BLaER1 treated with 17β-estradiol and CSF1 and Interleukin-3, amounts not matched to agents 10 nM and 100 nM (cell line): ENCODE results near the gene SIK3.

Source experiments
- H3K27ac ChIP-seq, 11 experiments: shearing (Covaris generic); formaldehyde crosslinking; 2 replicates each; pipeline ENCODE4 v1.8.1; 2022
- H3K27me3 ChIP-seq, 11 experiments: shearing (Covaris generic); formaldehyde crosslinking; 2 replicates each; pipeline ENCODE4 v1.8.1; 2022
- H3K36me3 ChIP-seq, 11 experiments: shearing (Covaris generic); formaldehyde crosslinking; 2 replicates each; pipeline ENCODE4 v1.8.1; 2022
- H3K4me1 ChIP-seq, 10 experiments: shearing (Covaris generic); formaldehyde crosslinking; 2 replicates each; pipeline ENCODE4 v1.8.1; 2022
- H3K4me2 ChIP-seq, 11 experiments: shearing (Covaris generic); formaldehyde crosslinking; 2 replicates each; pipeline ENCODE4 v1.8.1; 2022
- H3K4me3 ChIP-seq, 10 experiments: shearing (Covaris generic); formaldehyde crosslinking; 2 replicates each; pipeline ENCODE4 v1.8.1; 2022
- H3K9ac ChIP-seq, 11 experiments: shearing (Covaris generic); formaldehyde crosslinking; 2 replicates each; pipeline ENCODE4 v1.8.1; 2022
- H3K9me3 ChIP-seq, 11 experiments: shearing (Covaris generic); formaldehyde crosslinking; replicated peaks in 1 of 11; 2 replicates each; pipeline ENCODE4 v1.8.1; 2022
- H4K20me1 ChIP-seq, 11 experiments: shearing (Covaris generic); formaldehyde crosslinking; 2 replicates each; pipeline ENCODE4 v1.8.1; 2022
- Cebpa-rat ChIP-seq, 11 experiments: shearing (Covaris generic); IDR thresholded peaks; 2 replicates each; pipeline ENCODE4 v1.8.1; 2022

Gene SIK3

DNA sequence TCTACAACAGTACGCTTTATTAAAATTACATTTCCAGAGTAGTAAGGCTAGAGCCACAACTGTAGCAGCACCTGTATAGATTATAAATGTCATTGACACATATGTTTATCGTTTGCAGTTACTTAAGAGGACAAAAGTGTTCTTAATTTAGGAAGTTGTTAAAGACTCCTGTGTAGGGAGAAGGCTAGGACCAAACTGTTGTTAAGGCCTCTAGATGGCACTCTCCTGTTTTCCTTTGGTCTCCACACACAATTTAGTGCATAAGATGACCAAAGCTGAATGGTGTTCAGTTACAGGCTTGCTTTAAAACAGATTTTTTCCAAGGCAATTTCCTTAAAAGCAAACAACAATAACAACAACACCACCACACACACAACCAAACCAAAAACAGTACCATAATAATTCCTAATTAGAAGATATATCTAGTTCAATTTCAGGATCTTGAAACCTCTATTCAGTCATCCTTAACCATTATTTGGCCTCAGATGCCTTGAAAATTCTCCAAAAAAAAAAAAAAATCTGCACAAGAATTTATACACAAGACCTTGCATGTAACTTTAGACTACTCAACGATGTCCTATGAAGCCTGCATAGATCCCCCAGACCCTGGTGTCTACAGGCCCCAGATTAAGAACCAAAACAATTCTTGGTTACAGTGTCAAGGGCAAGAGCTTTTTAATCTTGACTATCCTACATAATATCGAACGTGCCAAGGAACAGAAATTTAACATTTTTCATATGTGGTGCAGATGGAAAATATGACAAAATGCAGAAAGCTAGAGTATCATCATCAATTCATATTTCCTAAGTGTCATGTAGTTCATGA lies 218.2 kb downstream of the SIK3 start:
- H3K4me1 ChIP-seq = peaks cover 0 to 9% (median 4%) of the 10 kb centered on the region in 10 experiments; a peak in 4 of 20 replicates

DNA sequence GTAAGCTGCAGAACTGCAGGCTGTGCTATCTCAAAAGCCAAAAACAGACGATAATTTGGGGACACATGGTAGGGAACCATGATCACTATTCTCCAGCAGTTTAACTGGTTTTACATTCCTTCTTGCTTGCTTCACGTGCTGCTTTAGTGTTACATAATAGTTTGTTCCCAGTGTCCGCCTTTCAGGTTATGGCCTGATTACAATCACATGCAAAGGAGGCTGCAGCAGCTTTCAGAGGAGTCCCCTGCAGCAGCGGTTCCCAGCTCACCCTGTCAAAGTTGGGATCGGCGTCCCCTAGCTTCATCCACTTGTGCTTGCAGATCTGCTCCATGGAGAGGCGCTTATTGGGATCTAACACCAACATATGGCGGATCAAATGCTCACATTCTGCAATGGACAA lies 221.6 kb downstream of the SIK3 start:
- H3K4me2 ChIP-seq = no peak overlapping the region
- no peaks in the 10 kb centered on the region; a peak in 2 of 22 replicates for H4K20me1 ChIP-seq
- H3K36me3 ChIP-seq = peaks cover 31 to 78% (median 56%) of the 10 kb centered on the region in 11 experiments
- no peak overlapping the region for H3K27ac ChIP-seq
- H3K4me3 ChIP-seq = no peak overlapping the region
- H3K4me1 ChIP-seq = peaks cover 0 to 22% (median 8%) of the 10 kb centered on the region in 10 experiments; a peak in 12 of 20 replicates
- no peak for TF ChIP-seq Cebpa-rat (IDR thresholded peaks at IDR 0.05)
- no peak overlapping the region for H3K9ac ChIP-seq
- H3K9me3 ChIP-seq = no peaks in the 10 kb centered on the region
- H3K27me3 ChIP-seq = no peaks in the 10 kb centered on the region

More for the DNA sequence above, 218.2 kb downstream of the SIK3 start:
- TF ChIP-seq Cebpa-rat (IDR thresholded peaks at IDR 0.05) = no peak
- H3K9me3 ChIP-seq = no peaks in the 10 kb centered on the region
- no peak overlapping the region for H3K4me3 ChIP-seq
- H3K27me3 ChIP-seq = no peaks in the 10 kb centered on the region
- H3K9ac ChIP-seq = no peak overlapping the region
- no peaks in the 10 kb centered on the region; a peak in 3 of 22 replicates for H4K20me1 ChIP-seq
- no peak overlapping the region for H3K4me2 ChIP-seq
- no peak overlapping the region for H3K27ac ChIP-seq
- peaks cover 2 to 63% (median 29%) of the 10 kb centered on the region in 11 experiments for H3K36me3 ChIP-seq

DNA sequence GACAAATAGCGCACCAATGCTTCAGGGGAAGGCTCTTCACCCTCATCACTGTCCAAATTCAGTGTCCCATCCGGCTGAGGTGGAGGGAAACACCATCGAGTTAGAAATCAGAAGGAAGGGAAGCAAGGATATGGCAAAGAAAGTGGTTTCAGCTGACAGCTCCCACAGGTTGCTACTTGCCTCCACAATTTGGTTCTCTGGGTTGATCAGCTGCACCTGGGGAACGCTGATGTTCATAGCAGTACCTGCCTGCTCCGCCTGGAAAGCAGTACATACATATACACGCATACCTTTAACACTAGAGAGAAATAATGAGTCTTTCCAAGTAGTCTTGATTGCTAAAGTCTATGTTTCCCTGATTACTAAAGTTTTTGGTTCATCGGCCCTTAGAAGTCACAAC lies 223.0 kb downstream of the SIK3 start:
- Histone ChIP-seq H3K4me3 (no peak overlapping the region), H3K9ac (no peak overlapping the region), H3K27ac (no peak overlapping the region), H3K27me3 (no peaks in the 10 kb centered on the region), H4K20me1 (no peaks in the 10 kb centered on the region; a peak in 1 of 22 replicates), H3K36me3 (peaks cover 46 to 84% (median 66%) of the 10 kb centered on the region in 11 experiments), H3K4me1 (peaks cover 0 to 36% (median 8%) of the 10 kb centered on the region in 10 experiments; a peak in 12 of 20 replicates), H3K4me2 (no peak overlapping the region), H3K9me3 (no peaks in the 10 kb centered on the region)
- TF ChIP-seq Cebpa-rat (IDR thresholded peaks at IDR 0.05) = no peak

DNA sequence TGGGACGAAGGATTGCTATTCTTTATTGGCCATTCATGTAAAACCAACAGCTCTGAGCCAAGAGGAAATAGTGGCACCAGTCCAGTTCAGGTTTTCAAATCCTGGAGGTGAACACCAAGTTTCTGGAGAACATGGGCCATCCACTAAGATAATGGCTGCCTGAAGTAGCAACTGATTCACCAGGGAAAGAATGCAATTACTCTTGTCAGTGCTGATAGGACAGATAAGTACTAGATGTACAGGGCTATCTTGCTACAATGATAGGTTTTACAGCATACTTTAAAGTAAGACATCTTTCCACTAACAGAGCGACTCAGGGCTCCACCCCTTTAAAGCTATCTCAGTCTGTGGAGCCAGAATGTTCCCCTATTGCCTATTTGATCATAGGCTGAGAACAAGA lies 224.0 kb downstream of the SIK3 start:
- Histone ChIP-seq H3K4me3 (no peak overlapping the region), H3K4me2 (no peak overlapping the region), H4K20me1 (no peaks in the 10 kb centered on the region; a peak in 1 of 22 replicates), H3K9me3 (no peaks in the 10 kb centered on the region), H3K4me1 (peaks cover 0 to 35% (median 8%) of the 10 kb centered on the region in 10 experiments; a peak in 12 of 20 replicates), H3K36me3 (peaks cover 55 to 93% (median 76%) of the 10 kb centered on the region in 11 experiments), H3K9ac (no peak overlapping the region), H3K27me3 (no peaks in the 10 kb centered on the region), H3K27ac (no peak overlapping the region)
- no peak for TF ChIP-seq Cebpa-rat (IDR thresholded peaks at IDR 0.05)

DNA sequence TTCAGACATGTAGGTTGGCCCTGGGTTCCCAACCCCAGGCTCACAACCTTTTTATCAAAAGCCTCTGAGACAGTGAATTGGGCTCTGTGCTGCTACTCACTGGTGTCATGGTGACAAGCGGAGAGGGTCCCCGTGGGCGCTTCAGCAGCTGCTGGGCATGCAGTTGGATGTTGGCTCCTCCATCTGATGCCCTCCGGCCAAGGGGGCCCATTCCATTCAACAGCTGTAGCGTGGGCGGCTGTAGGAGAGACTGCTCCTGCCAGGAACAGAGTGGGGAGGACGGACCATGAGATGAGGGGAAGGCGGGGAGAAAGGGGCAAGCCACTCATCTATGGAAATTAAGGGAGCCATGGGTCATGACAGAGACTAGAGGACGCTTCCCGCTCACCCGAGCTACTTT lies 224.8 kb downstream of the SIK3 start:
- no peaks in the 10 kb centered on the region; a peak in 1 of 22 replicates for H4K20me1 ChIP-seq
- H3K4me1 ChIP-seq = peaks cover 0 to 35% (median 8%) of the 10 kb centered on the region in 10 experiments; a peak in 12 of 20 replicates
- peaks cover 63 to 100% (median 84%) of the 10 kb centered on the region in 11 experiments for H3K36me3 ChIP-seq
- no peak overlapping the region for H3K4me3 ChIP-seq
- TF ChIP-seq Cebpa-rat (IDR thresholded peaks at IDR 0.05) = no peak
- H3K9ac ChIP-seq = no peak overlapping the region
- H3K9me3 ChIP-seq = no peaks in the 10 kb centered on the region
- H3K27ac ChIP-seq = no peak overlapping the region
- H3K4me2 ChIP-seq = peak overlapping the region in 1 of 11 experiments; percentile 24; a peak in 1 of 22 replicates
- no peaks in the 10 kb centered on the region for H3K27me3 ChIP-seq

DNA sequence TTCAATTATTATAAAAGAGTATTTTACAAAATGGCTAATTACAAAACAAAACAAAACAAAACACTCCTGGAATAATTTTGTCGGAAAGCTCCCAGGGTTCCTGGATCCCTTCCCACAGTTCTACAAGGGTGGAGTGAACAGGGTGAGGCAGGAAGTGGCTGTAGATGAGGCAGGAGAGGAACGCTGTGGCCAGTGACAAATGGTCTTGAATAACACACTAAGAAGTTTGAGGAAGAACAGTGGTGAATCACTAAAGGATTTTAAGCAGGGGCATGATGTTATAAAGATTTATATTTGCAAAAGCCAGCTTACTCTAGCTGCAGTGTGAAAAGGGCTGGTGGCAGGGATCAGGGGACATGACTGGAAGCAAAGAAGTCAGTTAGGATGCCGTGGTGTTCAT lies 227.0 kb downstream of the SIK3 start:
- no peak overlapping the region for H3K4me3 ChIP-seq

DNA sequence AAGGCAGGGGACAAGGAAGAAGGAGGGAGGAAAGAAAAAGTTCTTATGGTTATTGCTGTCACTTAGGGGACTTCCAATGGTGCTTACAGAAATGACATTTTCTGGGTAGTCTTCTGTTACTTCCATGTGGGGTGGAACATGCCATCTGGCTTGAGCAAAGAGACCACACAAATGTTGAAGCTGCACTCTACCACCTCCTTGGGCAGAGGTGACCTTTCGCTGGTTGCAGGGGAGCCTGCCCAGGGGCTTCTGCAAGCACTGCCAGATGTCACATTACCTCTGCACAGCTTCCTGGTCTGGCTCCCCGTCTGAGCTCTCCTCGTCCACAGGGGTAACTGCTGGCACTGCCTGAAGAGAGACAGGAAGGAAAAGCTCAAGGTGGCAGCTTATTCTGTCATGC lies 228.2 kb downstream of the SIK3 start:
- Histone ChIP-seq H3K36me3 (peaks cover 93 to 100% (median 99%) of the 10 kb centered on the region in 11 experiments), H3K27ac (no peak overlapping the region), H3K4me2 (no peak overlapping the region), H4K20me1 (no peaks in the 10 kb centered on the region), H3K27me3 (no peaks in the 10 kb centered on the region), H3K4me1 (peaks cover 0 to 35% (median 4%) of the 10 kb centered on the region in 10 experiments; a peak in 9 of 20 replicates), H3K9me3 (no peaks in the 10 kb centered on the region), H3K4me3 (no peak overlapping the region), H3K9ac (no peak overlapping the region)
- TF ChIP-seq Cebpa-rat (IDR thresholded peaks at IDR 0.05) = no peak

More for the DNA sequence above, 227.0 kb downstream of the SIK3 start:
- Histone ChIP-seq H3K9me3 (no peaks in the 10 kb centered on the region), H3K27ac (peak overlapping the region in 3 of 11 experiments; percentile 5 to 52 (median 51); a peak in 6 of 22 replicates), H3K9ac (peak overlapping the region in 3 of 11 experiments; percentile 12 to 49 (median 14); a peak in 2 of 22 replicates), H3K4me1 (peaks cover 0 to 35% (median 5%) of the 10 kb centered on the region in 10 experiments; a peak in 10 of 20 replicates), H4K20me1 (no peaks in the 10 kb centered on the region), H3K4me2 (peak overlapping the region in 4 of 11 experiments; percentile 31 to 77 (median 68); a peak in 8 of 22 replicates), H3K27me3 (no peaks in the 10 kb centered on the region), H3K36me3 (peaks cover 85 to 100% (median 99%) of the 10 kb centered on the region in 11 experiments)
- TF ChIP-seq Cebpa-rat (IDR thresholded peaks at IDR 0.05) = no peak

DNA sequence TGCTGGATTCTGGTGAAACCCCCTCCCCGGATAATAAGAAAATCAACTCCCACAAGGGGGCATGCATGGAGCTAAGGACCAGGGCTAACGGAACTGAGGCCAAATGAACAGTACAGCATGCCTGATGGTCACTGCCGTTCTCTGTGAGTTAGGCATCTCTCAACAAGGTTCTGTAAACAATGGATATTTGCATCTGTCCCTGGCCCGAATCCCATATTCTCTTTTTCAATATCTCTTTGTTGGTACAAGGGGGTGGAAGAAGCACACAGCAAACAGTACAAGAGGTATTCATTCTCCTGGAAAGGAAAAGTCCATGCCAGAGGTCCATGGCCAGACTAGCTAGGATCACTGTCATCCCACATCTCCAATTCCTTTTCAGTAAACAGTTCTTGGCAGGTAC lies 228.6 kb downstream of the SIK3 start:
- no peaks in the 10 kb centered on the region for H3K9me3 ChIP-seq
- H3K27me3 ChIP-seq = no peaks in the 10 kb centered on the region
- no peak overlapping the region for H3K9ac ChIP-seq
- no peaks in the 10 kb centered on the region for H4K20me1 ChIP-seq
- peaks cover 0 to 35% (median 4%) of the 10 kb centered on the region in 10 experiments; a peak in 9 of 20 replicates for H3K4me1 ChIP-seq
- peaks cover 93 to 100% (median 99%) of the 10 kb centered on the region in 11 experiments for H3K36me3 ChIP-seq
- H3K4me2 ChIP-seq = no peak overlapping the region
- no peak for TF ChIP-seq Cebpa-rat (IDR thresholded peaks at IDR 0.05)
- no peak overlapping the region for H3K4me3 ChIP-seq
- H3K27ac ChIP-seq = no peak overlapping the region

DNA sequence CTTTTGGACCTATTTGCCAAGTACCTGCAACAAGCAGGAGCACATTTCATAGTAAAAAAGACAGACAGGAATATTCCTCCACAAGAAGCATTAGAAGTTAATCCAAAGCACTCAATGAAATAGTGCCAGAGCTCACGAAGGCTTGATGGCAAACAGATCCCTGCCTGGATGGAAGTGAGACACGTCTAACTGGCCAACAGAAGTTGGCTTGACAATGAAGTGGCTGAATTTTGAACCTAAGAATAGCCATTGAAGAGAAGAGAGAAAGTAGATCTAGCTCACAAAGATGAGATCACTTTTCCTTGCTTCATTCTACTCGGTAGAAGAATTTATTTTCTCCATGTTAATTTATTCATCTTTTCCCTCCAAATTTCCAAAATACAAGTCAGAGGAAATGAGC lies 230.2 kb downstream of the SIK3 start:
- H3K36me3 ChIP-seq = peaks cover 93 to 100% (median 99%) of the 10 kb centered on the region in 11 experiments
- H4K20me1 ChIP-seq = no peaks in the 10 kb centered on the region
- no peak for TF ChIP-seq Cebpa-rat (IDR thresholded peaks at IDR 0.05)
- no peak overlapping the region for H3K27ac ChIP-seq
- no peak overlapping the region for H3K4me2 ChIP-seq
- H3K4me1 ChIP-seq = peaks cover 0 to 31% (median 4%) of the 10 kb centered on the region in 10 experiments; a peak in 9 of 20 replicates
- H3K9ac ChIP-seq = no peak overlapping the region
- no peaks in the 10 kb centered on the region for H3K9me3 ChIP-seq
- H3K4me3 ChIP-seq = no peak overlapping the region
- no peaks in the 10 kb centered on the region for H3K27me3 ChIP-seq
